Occipital lobe (tissue), 2 donors: ENCODE data around the gene PAPOLB. TPM values are rescaled to one million over a fixed set of nuclear protein-coding genes. Genes with fewer than 3 reads are reported as not detected.

ENCODE experiments used
- DNase-seq: peaks from one replicate; lab custom pipeline; 2025; lab: John Stamatoyannopoulos, UW
- total RNA-seq: library from RNA; depleted of rRNA; stranded (reverse); fragments of >200 nt; gene quantifications from one replicate; pipeline ENCODE4 v1.2.3, GENCODE V29; 2014

PAPOLB gene
- total RNA-seq, 1 donor from 2014 or later: 0.94 TPM

- DNase-seq: no peak
Observed at GRCh38 chr7:4825081-4825480, 36.7 kb downstream of the PAPOLB start.

- no peak for DNase-seq
Observed at GRCh38 chr7:4824120-4824775, 37.6 kb downstream of the PAPOLB start.

- no peak for DNase-seq
Observed at GRCh38 chr7:4823441-4824119, 38.2 kb downstream of the PAPOLB start.

- no peak for DNase-seq
Observed at GRCh38 chr7:4822677-4823076, 39.2 kb downstream of the PAPOLB start.

DNA sequence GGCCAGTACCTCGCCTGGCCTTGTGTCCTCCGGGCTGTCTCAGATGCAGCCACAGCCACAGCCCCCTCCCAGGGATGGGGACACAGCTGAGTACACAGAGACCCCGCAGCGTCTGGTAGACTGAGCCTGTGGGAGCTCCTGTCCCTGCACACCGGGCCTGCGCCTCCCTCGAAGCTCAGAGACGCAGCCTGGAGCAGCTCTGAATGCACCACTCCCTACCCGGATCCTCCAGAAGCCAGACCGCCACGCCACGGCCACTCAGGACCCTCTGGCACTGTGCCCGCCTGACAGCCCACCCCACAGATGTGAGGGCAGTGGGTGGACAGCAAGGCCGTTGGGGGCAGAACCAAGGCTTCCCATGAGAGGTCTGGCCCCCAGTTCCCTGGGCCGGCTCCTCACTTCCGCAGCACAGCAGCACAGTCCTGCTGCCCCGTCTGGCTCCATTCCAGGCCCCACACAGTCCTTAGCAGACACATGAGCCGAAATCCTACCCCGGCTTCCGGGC is 40.8 kb downstream of the PAPOLB start:
- DNase-seq: no peak

DNA sequence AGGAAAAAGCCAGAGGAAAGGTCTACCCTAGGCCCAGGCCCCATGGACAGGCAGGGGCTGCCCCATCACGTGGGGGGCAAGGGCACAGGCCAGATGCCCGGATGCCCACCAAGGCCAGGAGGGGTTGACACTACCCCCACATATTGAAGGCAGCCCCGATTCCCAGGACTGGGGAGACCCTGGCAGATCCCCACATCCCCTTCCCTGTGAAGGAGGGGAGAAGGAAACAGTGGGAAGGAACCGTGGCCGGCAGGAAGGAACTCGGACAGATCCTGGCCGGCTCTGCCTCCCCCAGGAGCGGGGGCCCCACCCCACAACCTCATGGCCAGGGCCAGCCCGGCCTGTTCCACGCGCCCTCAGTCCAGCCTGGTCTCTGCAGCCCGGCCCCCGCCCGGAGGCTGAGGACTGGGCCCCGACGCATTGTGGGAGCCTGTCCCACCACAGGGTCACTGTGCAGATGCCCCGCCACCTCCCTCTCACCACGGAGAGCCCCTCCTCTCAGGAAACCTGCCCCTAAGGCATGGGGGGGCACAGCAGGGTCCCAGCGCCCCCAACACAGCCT is 41.3 kb downstream of the PAPOLB start:
- no peak for DNase-seq

DNA sequence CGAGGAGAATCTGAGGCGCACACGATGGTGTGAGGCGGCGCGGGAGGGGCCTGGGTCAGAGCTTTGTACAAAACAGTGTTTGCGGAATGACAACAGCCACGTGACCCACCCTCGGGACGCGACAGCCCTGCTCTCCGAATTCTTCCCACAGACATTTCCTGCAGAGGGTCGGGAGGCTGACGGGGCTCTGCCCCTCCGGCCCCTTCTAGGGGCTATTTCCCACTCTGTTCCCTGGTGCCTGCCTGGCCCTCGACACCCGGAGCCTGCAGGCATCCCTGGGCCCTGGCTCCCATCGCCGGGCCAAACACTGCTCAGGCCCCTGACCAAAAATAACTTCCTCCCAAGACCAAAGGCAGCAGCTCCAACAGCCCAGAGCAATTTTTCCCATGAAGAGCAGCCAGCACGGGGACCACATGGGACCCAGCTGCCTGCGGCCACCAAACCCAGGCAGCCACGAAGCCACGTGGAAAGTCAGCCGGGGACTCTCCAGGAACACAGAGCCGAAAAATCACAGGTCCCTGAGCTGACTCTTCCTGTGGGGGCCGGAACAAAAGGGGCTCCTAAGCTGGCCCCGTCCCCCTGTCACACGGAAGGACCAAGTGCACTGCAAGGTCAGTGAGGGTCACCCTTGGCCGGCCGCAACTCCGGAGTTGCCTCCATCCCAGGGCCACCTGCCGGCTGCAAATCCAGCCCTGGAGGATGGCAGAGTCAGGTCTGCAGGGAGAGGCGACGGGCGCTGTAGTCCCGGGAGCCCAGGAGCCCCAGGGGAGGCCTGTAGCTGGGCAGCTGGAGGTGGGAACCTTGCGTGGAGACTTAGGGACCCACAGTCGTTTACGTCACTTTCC is 42.0 kb downstream of the PAPOLB start:
- DNase-seq: no peak

DNA sequence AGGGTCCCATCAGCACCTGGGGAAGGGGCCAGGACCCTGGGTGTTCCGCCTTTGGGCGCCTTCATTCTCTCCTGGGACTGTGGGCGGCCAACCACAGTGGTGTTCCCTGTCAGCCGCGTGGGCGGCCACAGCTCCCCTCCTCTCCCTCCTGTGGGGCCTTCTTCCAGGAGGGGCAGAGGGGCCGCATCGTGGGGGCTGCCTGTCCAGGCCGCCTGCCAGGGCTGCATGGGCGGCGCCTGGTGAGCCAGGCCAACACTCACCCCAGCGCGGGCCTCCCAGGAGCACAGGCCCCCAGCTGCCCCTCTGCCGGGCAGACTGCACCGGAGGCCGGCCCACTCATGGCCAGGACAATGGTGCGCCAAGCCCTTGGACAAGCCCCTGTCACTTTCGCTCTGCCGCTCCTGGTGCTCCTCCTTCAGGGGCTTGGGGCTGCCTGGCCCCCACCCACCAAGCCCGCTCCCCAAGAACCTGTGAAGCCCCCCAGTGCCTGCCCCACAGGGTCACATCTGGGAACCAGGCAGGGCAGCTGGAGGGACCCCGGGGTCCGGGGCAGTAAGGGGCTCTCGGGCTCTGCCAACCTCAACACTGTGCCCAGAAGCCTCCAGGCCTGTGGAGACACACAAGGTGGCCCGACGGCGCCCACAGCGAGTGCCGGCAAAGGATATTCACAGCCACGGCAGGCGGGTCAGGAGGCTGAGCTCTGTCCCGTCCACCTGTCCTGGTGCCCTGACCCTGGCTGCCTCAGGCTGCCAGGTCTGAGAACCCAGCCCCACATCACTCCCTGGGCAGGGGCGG is 43.6 kb downstream of the PAPOLB start:
- DNase-seq: no peak

DNA sequence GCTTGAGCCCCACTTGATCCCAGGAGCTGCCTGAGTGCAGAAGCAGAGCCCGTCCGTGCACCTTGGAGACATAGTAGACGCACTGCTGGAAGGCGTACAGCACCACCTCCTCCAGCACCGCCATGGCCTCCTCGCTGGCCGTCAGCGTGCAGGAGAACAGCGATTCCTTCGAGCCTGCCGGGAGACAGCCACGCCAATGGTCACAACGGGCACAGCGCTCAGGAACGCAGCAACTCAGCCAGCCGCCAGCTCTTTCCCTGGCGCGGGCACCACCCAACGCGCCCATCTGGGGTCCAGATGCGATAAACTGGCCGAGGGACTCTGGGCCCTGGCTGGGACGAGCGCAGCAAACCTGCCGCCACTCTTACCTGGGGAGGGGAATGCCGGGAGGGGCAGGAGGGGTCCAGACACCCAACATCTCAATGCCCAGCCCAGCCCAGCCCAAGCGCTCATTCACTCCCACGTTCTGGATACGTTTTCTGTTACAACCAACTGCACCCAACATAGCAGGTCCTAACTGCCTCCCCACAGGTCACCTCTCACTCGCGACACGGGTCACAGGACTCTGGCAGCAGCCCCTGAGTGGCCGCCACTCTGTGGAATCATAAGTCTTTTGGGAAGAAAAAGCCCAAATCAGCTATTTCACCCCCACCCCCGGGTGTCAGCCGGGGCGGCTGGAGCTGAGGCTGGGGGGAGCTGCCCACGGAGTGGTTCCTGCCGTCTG is 44.5 kb downstream of the PAPOLB start:
- DNase-seq: no peak

GRCh38 chr7:4816419-4817080 is 45.3 kb downstream of the PAPOLB start:
- no peak for DNase-seq

DNA sequence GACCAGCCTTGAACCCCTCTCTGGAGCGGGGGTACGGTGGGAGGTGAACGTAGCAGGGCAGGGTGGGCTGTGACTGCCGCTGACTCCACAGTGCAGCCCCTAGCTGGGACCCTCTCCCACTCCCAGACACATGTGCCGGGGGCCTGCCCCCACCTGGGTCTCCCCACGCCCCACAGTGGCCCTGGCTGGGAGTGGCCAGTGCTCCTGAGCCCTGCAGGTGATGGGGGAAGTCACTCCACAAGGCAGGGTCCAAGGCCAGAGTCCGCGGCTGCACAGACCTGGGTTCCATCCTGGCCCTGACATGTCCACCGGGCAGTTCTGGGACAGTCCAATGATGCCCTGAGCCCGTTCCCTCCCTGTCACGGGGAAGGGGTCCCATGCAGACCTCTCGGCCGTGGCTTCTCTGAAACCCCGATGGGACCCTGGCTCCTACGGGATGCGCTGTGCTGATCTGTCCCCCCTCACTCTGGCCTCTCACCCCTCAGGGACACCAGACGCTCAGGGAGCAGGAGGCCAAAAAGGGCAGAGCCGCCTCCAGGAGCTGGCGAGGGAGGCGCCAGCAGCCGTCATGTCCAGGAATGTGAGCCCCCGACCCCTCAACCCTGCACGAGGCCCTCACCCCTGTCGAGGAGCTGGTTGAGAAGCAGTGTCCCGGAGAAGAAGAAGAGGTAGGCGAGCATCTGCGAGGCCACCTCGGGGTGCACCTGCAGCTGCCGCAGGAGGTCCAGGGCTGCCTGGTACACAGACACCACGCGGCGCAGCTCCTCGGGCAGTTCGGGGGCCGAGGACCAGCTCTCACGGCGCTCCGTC is 46.0 kb downstream of the PAPOLB start:
- no peak for DNase-seq

DNA sequence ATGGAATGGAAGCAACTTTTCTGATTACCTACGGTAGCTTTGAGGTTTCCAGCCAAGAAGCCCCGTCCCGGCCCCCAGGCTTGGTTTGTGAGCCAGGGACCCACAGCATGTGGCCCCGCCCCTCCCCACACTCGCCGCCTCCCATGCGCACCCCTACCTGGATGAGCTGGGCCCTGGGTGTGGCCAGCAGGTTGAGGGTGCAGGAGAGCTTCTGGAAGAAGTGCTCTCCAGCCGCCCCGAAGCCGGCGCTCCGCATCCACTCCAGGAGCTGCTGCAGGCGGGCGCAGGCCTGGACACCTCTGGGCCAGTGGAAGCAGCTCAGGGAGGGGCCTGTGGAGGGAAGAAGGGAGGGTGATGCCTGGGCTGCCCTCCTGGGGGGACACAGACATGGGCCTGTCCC is 46.7 kb downstream of the PAPOLB start:
- DNase-seq: no peak

GRCh38 chr7:4814433-4814832 is 47.4 kb downstream of the PAPOLB start:
- DNase-seq: no peak

DNA sequence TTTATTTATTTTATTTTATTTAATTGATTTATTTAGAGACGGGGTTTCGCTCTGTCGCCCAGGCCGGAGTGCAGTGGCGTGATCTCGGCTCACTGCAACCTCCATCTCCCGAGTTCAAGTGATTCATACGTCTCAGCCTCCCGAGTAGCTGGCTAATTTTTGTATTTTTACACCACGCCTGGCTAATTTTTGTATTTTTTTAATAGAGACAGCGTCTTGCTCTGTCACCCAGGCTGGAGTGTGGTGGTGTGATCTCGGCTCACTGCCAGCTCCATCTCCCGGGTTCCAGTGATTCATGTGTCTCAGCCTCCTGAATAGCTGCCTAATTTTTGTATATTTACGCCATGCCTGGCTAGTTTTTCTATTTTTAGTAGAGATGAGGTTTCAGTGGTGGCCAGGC is 52.2 kb downstream of the PAPOLB start:
- no peak for DNase-seq

- DNase-seq: no peak
Observed at GRCh38 chr7:4809091-4809591, 52.7 kb downstream of the PAPOLB start.

GRCh38 chr7:4808565-4808964 is 53.3 kb downstream of the PAPOLB start:
- no peak for DNase-seq

- no peak for DNase-seq
Observed at GRCh38 chr7:4808026-4808425, 53.8 kb downstream of the PAPOLB start.
